Neural cell (in vitro differentiated cells): Measurements from ENCODE around the gene ANO4. TPM values are rescaled to one million over a fixed set of nuclear protein-coding genes. Genes with fewer than 3 reads are reported as not detected.

ENCODE experiments used
- H2AFZ ChIP-seq: fragments of 200-600, 300-800 bp; sonication (generic), shearing (Covaris generic); 2 replicates; pipeline ENCODE4 v1.6.0; 2014; ENCODE audit warnings: low read depth, mild to moderate bottlenecking, antibody characterized with exemption, low read length, moderate library complexity
- H3F3A ChIP-seq: fragments of 200-600 bp; shearing (Covaris generic); 2 replicates; pipeline ENCODE4 v1.6.1; 2016; ENCODE audit warnings: mild to moderate bottlenecking, moderate library complexity, mixed read lengths, antibody characterized with exemption, low read length; ENCODE audit not compliant: insufficient read depth, poor library complexity, severe bottlenecking
- H3K27ac ChIP-seq: fragments of 200-600, 300-800 bp; sonication (generic), shearing (Covaris generic); 2 replicates; pipeline ENCODE4 v1.5.1; 2014; ENCODE audit warnings: mild to moderate bottlenecking, low read length, moderate library complexity
- H3K27me3 ChIP-seq: fragments of 300-800, 200-600 bp; sonication (generic), shearing (Covaris generic); 2 replicates; pipeline ENCODE4 v1.6.0; 2014; ENCODE audit warnings: mild to moderate bottlenecking, low read depth, low read length, moderate library complexity; ENCODE audit not compliant: insufficient read depth
- H3K36me3 ChIP-seq: fragments of 300-800, 200-600 bp; sonication (generic), shearing (Covaris generic); 2 replicates; pipeline ENCODE4 v1.5.1; 2014; ENCODE audit warnings: mild to moderate bottlenecking, antibody characterized with exemption, low read length, moderate library complexity; ENCODE audit not compliant: insufficient read depth
- H3K4me2 ChIP-seq: fragments of 300-800, 200-600 bp; sonication (generic), shearing (Covaris generic); 2 replicates; pipeline ENCODE4 v1.6.0; 2014; ENCODE audit warnings: mild to moderate bottlenecking, low read length
- H3K4me3 ChIP-seq: fragments of 300-800, 200-600 bp; sonication (generic), shearing (Covaris generic); 2 replicates; pipeline ENCODE4 v1.5.1; 2014; ENCODE audit warnings: mild to moderate bottlenecking, low read length, moderate library complexity
- H3K79me2 ChIP-seq: fragments of 200-600 bp; shearing (Covaris generic); replicated peaks from 2 replicates; pipeline ENCODE4 v1.6.0; 2014; ENCODE audit warnings: mild to moderate bottlenecking, low read length, moderate library complexity; ENCODE audit not compliant: insufficient read depth
- H3K9ac ChIP-seq: fragments of 300-800, 200-600 bp; sonication (generic), shearing (Covaris generic); 2 replicates; pipeline ENCODE4 v1.6.1; 2016; ENCODE audit warnings: mild to moderate bottlenecking, low read length, mixed read lengths
- H3K9me2 ChIP-seq: fragments of 200-600 bp; shearing (Covaris generic); 2 replicates; pipeline ENCODE4 v1.6.1; 2016; ENCODE audit warnings: mild to moderate bottlenecking, low read length, mixed read lengths; ENCODE audit not compliant: insufficient read depth
- H3K9me3 ChIP-seq: fragments of 200-600, 300-800 bp; sonication (generic), shearing (Covaris generic); 2 replicates; pipeline ENCODE4 v1.6.1; 2016; ENCODE audit warnings: mild to moderate bottlenecking, mixed run types, low read length, moderate library complexity, mixed read lengths
- H4K20me1 ChIP-seq: fragments of 200-600 bp; shearing (Covaris generic); 2 replicates; pipeline ENCODE4 v1.6.1; 2016; ENCODE audit warnings: mild to moderate bottlenecking, mixed run types; ENCODE audit not compliant: insufficient read depth
- EP300 ChIP-seq: fragments of 450-650 bp; conservative IDR thresholded peaks from 2 replicates; pipeline ENCODE4 v1.6.1; 2014; ENCODE audit warnings: antibody characterized with exemption, mild to moderate bottlenecking, moderate library complexity; ENCODE audit not compliant: poor library complexity, severe bottlenecking
- EZH2 ChIP-seq: fragments of 200-600, 300-800 bp; shearing (Covaris generic), sonication (generic); IDR thresholded peaks from 2 replicates; pipeline ENCODE4 v1.6.1; 2014; ENCODE audit warnings: antibody characterized with exemption, low read length, borderline replicate concordance, mild to moderate bottlenecking; ENCODE audit not compliant: insufficient read depth, poor library complexity, severe bottlenecking
- MXI1 ChIP-seq: fragments of 450-650 bp; conservative IDR thresholded peaks from 2 replicates; pipeline ENCODE4 v1.6.1; 2014; ENCODE audit warnings: antibody characterized with exemption, mild to moderate bottlenecking; ENCODE audit not compliant: poor library complexity, severe bottlenecking
- POLR2AphosphoS5 ChIP-seq: IDR thresholded peaks from 2 replicates; pipeline ENCODE4 v1.6.1; 2012
- RAD21 ChIP-seq: fragments of 450-650 bp; conservative IDR thresholded peaks from 2 replicates; pipeline ENCODE4 v1.6.1; 2014; ENCODE audit warnings: antibody characterized with exemption, mild to moderate bottlenecking, moderate library complexity
- SMC3 ChIP-seq: fragments of 450-650 bp; conservative IDR thresholded peaks from 2 replicates; pipeline ENCODE4 v1.6.1; 2014; ENCODE audit warnings: antibody characterized with exemption, mild to moderate bottlenecking, moderate library complexity; ENCODE audit not compliant: poor library complexity
- TAF1 ChIP-seq: IDR thresholded peaks from 2 replicates; pipeline ENCODE4 v1.6.1; 2012; ENCODE audit warnings: low read depth
- polyA plus RNA-seq: library from polyadenylated mRNA; depleted of rRNA; stranded (reverse); fragments of >200 nt; gene quantifications from 2 replicates; pipeline ENCODE4 v1.2.3, GENCODE V29; 2014
- TF ChIP-seq, protein P1 (sequence below): fragments of 450-650 bp; IDR thresholded peaks from 2 replicates; pipeline ENCODE4 v1.5.1; 2014; ENCODE audit warnings: antibody characterized with exemption, mild to moderate bottlenecking, moderate library complexity; ENCODE audit not compliant: poor library complexity, severe bottlenecking
- TF ChIP-seq, protein P2 (sequence below): IDR thresholded peaks from 2 replicates; pipeline ENCODE4 v1.6.1; 2012; ENCODE audit warnings: borderline replicate concordance

ANO4 gene
- polyA plus RNA-seq, 1 donor from 2014 or later = 11.1 TPM

DNA sequence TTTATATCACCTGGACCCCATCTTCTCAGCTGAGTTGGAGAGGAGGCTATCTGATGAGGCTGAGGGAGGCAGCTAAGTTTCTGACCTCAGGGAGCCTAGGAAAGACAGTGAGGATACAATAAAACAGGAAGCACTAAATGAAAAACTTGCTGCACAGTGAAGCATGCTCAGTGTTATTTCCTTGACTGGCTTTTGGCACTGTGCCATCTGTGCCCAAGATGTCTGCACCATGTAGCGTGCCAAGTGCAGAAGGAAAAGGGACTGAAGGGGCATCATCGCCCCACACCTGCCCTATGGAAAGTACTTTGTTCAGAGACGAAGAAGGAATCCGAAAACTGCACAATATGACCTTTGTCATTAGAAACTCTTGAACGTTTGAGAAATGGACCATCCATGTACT, 102.7 kb downstream of the ANO4 start:
- no peaks in the 10 kb centered on the region for H3K27me3 ChIP-seq

DNA sequence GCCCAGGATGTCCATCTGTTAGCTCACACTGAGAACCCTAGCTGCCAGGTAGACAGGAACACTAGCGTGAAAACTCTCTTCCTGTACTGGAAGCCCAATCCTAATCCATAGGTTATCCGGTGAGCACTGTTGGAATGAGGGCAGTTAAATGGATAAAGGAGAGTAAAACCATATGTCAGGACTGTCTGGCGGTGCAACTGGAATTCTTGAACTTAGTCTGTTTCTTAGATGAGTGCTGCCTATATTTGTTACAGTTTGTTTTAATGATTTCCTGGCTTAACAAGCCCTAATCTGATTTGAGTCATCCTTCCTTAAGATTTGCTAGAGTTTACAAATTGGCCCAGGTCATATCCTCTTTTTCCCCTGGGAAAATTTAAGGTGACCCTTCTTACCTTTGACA, 104.7 kb downstream of the ANO4 start:
- H3K79me2 ChIP-seq = no peaks in the 10 kb centered on the region
- H3K9ac ChIP-seq = no peak overlapping the region
- no peak overlapping the region for H3K4me2 ChIP-seq
- no peaks in the 10 kb centered on the region for H3K9me3 ChIP-seq
- no peaks in the 10 kb centered on the region for H3K9me2 ChIP-seq
- no peaks in the 10 kb centered on the region for H3F3A ChIP-seq
- no peak for TF ChIP-seq EP300
- no peak for TF ChIP-seq RAD21
- TF ChIP-seq, protein P1, sequence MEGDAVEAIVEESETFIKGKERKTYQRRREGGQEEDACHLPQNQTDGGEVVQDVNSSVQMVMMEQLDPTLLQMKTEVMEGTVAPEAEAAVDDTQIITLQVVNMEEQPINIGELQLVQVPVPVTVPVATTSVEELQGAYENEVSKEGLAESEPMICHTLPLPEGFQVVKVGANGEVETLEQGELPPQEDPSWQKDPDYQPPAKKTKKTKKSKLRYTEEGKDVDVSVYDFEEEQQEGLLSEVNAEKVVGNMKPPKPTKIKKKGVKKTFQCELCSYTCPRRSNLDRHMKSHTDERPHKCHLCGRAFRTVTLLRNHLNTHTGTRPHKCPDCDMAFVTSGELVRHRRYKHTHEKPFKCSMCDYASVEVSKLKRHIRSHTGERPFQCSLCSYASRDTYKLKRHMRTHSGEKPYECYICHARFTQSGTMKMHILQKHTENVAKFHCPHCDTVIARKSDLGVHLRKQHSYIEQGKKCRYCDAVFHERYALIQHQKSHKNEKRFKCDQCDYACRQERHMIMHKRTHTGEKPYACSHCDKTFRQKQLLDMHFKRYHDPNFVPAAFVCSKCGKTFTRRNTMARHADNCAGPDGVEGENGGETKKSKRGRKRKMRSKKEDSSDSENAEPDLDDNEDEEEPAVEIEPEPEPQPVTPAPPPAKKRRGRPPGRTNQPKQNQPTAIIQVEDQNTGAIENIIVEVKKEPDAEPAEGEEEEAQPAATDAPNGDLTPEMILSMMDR = no peak
- no peak for TF ChIP-seq TAF1
- TF ChIP-seq POLR2AphosphoS5 = no peak
- TF ChIP-seq EZH2 = no peak
- TF ChIP-seq SMC3 = no peak
- TF ChIP-seq, protein P2, sequence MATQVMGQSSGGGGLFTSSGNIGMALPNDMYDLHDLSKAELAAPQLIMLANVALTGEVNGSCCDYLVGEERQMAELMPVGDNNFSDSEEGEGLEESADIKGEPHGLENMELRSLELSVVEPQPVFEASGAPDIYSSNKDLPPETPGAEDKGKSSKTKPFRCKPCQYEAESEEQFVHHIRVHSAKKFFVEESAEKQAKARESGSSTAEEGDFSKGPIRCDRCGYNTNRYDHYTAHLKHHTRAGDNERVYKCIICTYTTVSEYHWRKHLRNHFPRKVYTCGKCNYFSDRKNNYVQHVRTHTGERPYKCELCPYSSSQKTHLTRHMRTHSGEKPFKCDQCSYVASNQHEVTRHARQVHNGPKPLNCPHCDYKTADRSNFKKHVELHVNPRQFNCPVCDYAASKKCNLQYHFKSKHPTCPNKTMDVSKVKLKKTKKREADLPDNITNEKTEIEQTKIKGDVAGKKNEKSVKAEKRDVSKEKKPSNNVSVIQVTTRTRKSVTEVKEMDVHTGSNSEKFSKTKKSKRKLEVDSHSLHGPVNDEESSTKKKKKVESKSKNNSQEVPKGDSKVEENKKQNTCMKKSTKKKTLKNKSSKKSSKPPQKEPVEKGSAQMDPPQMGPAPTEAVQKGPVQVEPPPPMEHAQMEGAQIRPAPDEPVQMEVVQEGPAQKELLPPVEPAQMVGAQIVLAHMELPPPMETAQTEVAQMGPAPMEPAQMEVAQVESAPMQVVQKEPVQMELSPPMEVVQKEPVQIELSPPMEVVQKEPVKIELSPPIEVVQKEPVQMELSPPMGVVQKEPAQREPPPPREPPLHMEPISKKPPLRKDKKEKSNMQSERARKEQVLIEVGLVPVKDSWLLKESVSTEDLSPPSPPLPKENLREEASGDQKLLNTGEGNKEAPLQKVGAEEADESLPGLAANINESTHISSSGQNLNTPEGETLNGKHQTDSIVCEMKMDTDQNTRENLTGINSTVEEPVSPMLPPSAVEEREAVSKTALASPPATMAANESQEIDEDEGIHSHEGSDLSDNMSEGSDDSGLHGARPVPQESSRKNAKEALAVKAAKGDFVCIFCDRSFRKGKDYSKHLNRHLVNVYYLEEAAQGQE = no peak
- no peak for TF ChIP-seq MXI1
- H4K20me1 ChIP-seq = no peaks in the 10 kb centered on the region
- H2AFZ ChIP-seq = no peak overlapping the region
- no peak overlapping the region for H3K4me3 ChIP-seq
- H3K27ac ChIP-seq = no peak overlapping the region
- no peaks in the 10 kb centered on the region for H3K27me3 ChIP-seq
- no peaks in the 10 kb centered on the region for H3K36me3 ChIP-seq

More for the DNA sequence above, 102.7 kb downstream of the ANO4 start:
- Histone ChIP-seq H3K79me2 (no peaks in the 10 kb centered on the region), H4K20me1 (no peaks in the 10 kb centered on the region), H3K9me2 (no peaks in the 10 kb centered on the region), H3K27ac (no peak overlapping the region), H3K9ac (no peak overlapping the region), H3F3A (no peaks in the 10 kb centered on the region), H3K36me3 (no peaks in the 10 kb centered on the region), H2AFZ (no peak overlapping the region), H3K4me2 (no peak overlapping the region), H3K4me3 (no peak overlapping the region), H3K9me3 (no peaks in the 10 kb centered on the region)
- TF ChIP-seq EP300 (no peak), MXI1 (no peak), SMC3 (no peak), RAD21 (no peak), POLR2AphosphoS5 (no peak), TAF1 (no peak)
- TF ChIP-seq, protein P1 = no peak
- TF ChIP-seq, protein P2 = no peak
